Epithelial cell of proximal tubule (primary cell): Measurements from ENCODE around the gene B4GALT4. TPM values are rescaled to one million over a fixed set of nuclear protein-coding genes. Genes with fewer than 3 reads are reported as not detected.

ENCODE experiments used
- DNase-seq: peaks from one replicate; pipeline ENCODE4 v3.0.0-alpha.2; 2011; ENCODE audit warnings: low read depth
- H3K4me3 ChIP-seq: 2 replicates; pipeline ENCODE4 v1.5.1; 2011; ENCODE audit warnings: low read depth, mild to moderate bottlenecking, low read length
- CTCF ChIP-seq: conservative IDR thresholded peaks from 2 replicates; pipeline ENCODE4 v1.5.1; 2012; ENCODE audit warnings: low read depth, mild to moderate bottlenecking, low read length
- total RNA-seq: library from RNA; depleted of rRNA; stranded (reverse); fragments of >200 nt; gene quantifications from 2 replicates; pipeline ENCODE4 v1.2.3, GENCODE V29; 2015

Gene B4GALT4
- total RNA-seq, 1 donor from 2014 or later, result 21.9 TPM

- no peak for DNase-seq
- no peak for TF ChIP-seq CTCF
- H3K4me3 ChIP-seq, result no peak overlapping the region
Observed at GRCh38 chr3:119235151-119235550, 5.5 kb downstream of the B4GALT4 start.

- no peak for TF ChIP-seq CTCF
- DNase-seq, result no peak
- no peak overlapping the region for H3K4me3 ChIP-seq
Observed at GRCh38 chr3:119234610-119235009, 6.1 kb downstream of the B4GALT4 start.

- no peak overlapping the region for H3K4me3 ChIP-seq
- TF ChIP-seq CTCF, result no peak
- DNase-seq, result no peak
Observed at GRCh38 chr3:119230745-119231144, 9.9 kb downstream of the B4GALT4 start.

- TF ChIP-seq CTCF, result no peak
- no peak overlapping the region for H3K4me3 ChIP-seq
- no peak for DNase-seq
Observed at GRCh38 chr3:119230071-119230470, 10.6 kb downstream of the B4GALT4 start.

GRCh38 chr3:119229190-119229589, 11.5 kb downstream of the B4GALT4 start:
- H3K4me3 ChIP-seq, result no peak overlapping the region
- no peak for TF ChIP-seq CTCF
- DNase-seq, result no peak

- DNase-seq, result no peak
- no peak for TF ChIP-seq CTCF
- no peak overlapping the region for H3K4me3 ChIP-seq
Observed at GRCh38 chr3:119228373-119229145, 12.1 kb downstream of the B4GALT4 start.
